ENCODE data around the gene SRGAP3.

DNA sequence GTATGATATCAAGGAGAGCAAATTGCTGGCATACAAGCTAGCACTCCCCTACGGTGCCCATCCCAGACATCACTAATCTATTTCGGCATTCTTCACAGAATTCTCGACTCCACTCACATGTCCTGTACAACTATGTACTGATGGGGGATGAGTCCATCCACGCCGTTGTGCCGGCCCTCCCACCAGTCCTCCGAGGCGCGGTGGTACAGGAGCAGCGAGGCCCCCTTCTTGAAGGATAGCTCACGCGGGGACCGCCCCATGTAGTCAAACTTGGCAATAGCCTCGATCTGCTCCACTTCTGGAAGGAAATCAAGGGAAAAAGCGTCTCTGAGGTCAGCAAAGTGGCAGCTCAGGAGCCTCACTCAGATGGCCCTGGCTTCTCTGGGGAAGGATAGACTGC lies 255.2 kb downstream of the SRGAP3 start:
- no peak for TF ChIP-seq EZH2 (IDR thresholded peaks at IDR 0.05; ENCODE audit: insufficient read depth, poor library complexity, severe bottlenecking)
- no peak for TF ChIP-seq EZH2phosphoT487 (IDR thresholded peaks at IDR 0.05; ENCODE audit: insufficient read depth, low read depth)
